ENCODE data around the gene KLF8.

KLF8 gene

DNA sequence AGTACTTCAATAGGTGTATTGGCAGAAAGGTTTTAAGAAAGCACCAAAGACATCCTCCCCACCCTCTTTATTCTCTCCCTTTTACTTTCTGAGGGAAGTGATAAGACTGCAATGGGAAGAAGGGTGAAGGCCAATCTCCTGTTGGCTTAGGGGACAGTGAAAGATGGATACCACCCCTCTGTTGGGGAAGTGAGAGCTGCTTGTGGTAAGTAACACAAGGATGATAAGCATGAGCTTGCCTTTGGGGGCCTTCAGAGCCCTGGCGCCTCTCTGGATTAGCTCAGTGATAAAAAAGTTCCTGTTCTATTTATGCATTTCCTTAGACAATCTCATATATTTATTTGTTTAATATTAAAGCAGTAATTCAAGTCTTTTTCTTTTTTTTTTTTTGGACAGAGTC is 5.2 kb upstream of the KLF8 start:
- no peak overlapping the region for H3K4me3 ChIP-seq (ENCODE audit: control insufficient read depth, low read depth, low read length)
- TF ChIP-seq, protein P1, sequence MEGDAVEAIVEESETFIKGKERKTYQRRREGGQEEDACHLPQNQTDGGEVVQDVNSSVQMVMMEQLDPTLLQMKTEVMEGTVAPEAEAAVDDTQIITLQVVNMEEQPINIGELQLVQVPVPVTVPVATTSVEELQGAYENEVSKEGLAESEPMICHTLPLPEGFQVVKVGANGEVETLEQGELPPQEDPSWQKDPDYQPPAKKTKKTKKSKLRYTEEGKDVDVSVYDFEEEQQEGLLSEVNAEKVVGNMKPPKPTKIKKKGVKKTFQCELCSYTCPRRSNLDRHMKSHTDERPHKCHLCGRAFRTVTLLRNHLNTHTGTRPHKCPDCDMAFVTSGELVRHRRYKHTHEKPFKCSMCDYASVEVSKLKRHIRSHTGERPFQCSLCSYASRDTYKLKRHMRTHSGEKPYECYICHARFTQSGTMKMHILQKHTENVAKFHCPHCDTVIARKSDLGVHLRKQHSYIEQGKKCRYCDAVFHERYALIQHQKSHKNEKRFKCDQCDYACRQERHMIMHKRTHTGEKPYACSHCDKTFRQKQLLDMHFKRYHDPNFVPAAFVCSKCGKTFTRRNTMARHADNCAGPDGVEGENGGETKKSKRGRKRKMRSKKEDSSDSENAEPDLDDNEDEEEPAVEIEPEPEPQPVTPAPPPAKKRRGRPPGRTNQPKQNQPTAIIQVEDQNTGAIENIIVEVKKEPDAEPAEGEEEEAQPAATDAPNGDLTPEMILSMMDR (IDR thresholded peaks at IDR 0.05; ENCODE audit: control insufficient read depth, insufficient read depth, low read depth, low read length, missing control alignments), result no peak

DNA sequence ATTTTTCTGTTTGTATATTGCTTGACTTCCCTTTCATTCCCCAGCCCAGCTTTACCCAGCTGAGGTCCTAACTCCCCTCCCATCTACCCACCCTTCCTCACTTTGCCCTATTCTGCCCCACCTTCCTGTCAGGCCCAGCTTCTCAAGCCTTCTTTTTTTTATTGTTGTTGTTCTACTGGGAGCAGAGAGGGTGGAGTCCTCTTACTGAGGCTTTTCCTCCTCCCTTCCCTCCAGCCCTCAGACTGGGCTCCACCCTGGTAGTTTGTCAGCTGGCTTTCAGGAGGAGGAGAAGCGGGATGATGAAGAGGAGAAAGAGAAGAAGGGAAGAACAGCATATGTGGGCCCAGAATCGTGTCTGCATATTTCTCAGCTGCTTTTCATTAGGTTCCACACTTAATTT is 3.2 kb upstream of the KLF8 start:
- TF ChIP-seq, protein P1 (IDR thresholded peaks at IDR 0.05; ENCODE audit: control insufficient read depth, insufficient read depth, low read depth, low read length, missing control alignments), result no peak
- no peak for DNase-seq (ENCODE audit: low read depth)
- no peak overlapping the region for H3K4me3 ChIP-seq (ENCODE audit: control insufficient read depth, low read depth, low read length)

More for the DNA sequence above, 5.2 kb upstream of the KLF8 start:
- no peak for DNase-seq (ENCODE audit: low read depth)

DNA sequence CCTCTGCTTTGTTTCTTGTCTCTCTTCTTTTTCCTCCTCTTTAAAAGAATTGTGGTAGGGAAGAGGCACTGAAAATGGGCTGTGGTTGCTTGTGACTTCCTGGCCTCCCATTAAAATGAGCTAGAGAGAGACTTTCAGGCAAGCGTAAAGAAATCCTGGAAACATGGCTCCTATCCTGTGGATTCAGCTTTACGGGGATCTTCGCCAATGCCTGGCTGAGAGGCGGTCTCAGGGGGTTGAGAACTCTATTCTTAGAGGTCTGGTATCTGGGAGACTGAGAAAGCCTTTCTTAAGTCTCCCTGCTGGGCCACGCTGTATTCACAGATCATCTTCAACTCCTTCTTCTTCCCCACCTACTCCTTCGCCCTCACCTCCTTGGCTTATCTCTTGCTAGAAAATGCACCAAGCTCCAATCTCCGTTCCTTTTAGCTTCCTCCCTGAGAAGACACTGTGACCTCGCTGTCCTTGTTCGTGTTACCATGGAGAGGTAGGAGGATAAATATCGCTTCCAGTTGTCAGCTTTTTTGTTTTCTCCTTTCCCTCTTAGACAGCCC is 542 bp upstream of the KLF8 start:
- no peak overlapping the region for H3K4me3 ChIP-seq (ENCODE audit: control insufficient read depth, low read depth, low read length)
- TF ChIP-seq, protein P1 (IDR thresholded peaks at IDR 0.05; ENCODE audit: control insufficient read depth, insufficient read depth, low read depth, low read length, missing control alignments), result no peak
- DNase-seq (ENCODE audit: low read depth), result no peak

DNA sequence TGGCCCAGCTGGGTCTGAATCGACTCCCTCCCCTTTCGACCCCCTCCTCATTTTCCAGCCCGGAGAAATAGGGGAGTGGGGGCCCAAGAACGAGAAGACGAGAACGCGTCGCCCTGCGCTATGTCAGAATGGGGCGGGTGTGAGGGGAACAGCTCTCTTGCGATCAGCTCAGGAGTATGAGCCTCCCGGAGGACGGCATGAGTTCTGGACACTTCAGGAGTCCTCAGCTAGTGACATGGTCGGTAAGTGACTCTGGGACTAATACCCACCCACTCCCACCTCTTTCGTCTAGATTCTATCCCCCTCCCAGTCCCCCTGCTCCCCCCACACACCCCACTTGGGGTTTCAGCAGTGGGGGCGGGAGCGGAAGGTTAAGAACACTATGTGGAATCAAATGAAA is 944 bp downstream of the KLF8 start:
- TF ChIP-seq, protein P1 (IDR thresholded peaks at IDR 0.05; ENCODE audit: control insufficient read depth, insufficient read depth, low read depth, low read length, missing control alignments), result no peak
- no peak for DNase-seq (ENCODE audit: low read depth)
- H3K4me3 ChIP-seq (ENCODE audit: control insufficient read depth, low read depth, low read length), result peak overlapping the region; percentile 24

DNA sequence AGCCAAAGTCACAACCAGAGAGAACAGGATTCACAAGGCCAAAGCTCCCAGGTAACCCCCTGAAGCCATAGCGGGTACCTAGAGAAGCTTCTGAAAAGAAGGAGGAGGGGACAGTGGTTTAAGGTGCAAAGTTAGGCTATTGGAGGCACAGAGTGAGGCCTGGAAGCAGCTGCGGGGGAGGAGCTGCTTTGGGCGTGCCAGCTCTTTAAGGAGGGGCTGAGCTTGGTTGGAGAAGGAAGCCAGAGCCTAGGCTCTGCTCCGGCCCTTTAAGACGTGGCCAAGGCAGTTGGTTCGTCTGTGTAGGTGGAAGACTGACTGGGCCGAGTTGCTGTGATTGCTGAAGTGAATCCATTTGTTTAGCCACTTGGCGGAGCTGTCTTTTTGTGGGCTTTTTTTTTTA is 1.5 kb downstream of the KLF8 start:
- TF ChIP-seq, protein P1 (IDR thresholded peaks at IDR 0.05; ENCODE audit: control insufficient read depth, insufficient read depth, low read depth, low read length, missing control alignments), result no peak
- no peak for DNase-seq (ENCODE audit: low read depth)
- no peak overlapping the region for H3K4me3 ChIP-seq (ENCODE audit: control insufficient read depth, low read depth, low read length)

DNA sequence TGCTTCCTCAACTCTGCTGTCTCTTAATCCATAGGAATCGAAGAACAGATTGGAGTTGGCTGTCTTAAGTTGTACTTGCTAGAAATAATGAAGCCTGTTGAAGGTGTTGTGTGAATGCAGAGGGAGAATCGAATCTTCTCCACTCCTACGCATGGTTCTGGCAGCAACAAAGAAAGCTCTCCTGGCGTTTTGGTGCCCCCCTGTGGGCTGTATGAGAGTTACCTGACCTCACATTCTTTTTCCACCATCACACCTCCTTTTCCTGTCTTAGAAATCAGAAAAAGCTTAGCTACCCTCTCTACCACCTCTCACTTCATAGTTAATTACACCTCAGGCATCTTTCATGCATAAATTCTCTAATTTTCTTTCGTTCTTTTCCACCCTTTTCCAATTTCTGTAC is 16.3 kb downstream of the KLF8 start:
- no peak for DNase-seq (ENCODE audit: low read depth)
- H3K4me3 ChIP-seq (ENCODE audit: control insufficient read depth, low read depth, low read length), result no peak overlapping the region
- TF ChIP-seq, protein P1 (IDR thresholded peaks at IDR 0.05; ENCODE audit: control insufficient read depth, insufficient read depth, low read depth, low read length, missing control alignments), result peak; percentile 78
